Hepatocyte (in vitro differentiated cells): ENCODE measurements around the gene TSPAN9.

Experiments
- CTCF ChIP-seq: fragments of 200-600 bp; sonication (generic); IDR thresholded peaks from 2 replicates; pipeline ENCODE4 v1.5.1; 2016; ENCODE audit warnings: antibody characterized with exemption, mild to moderate bottlenecking; ENCODE audit not compliant: poor library complexity
- EZH2 ChIP-seq: fragments of 200-600 bp; sonication (generic); IDR thresholded peaks from 2 replicates; pipeline ENCODE4 v1.6.1; 2016; ENCODE audit warnings: antibody characterized with exemption, mild to moderate bottlenecking, borderline replicate concordance

GRCh38 chr12:3203713-3204112 lies 126.5 kb downstream of the TSPAN9 start:
- TF ChIP-seq CTCF (no peak), EZH2 (no peak)
